SK-N-SH treated with all-trans-retinoic acid at 6 μM for 48 hours (cell line): Measurements from ENCODE around the gene CEP20.

Source experiments
- CSDC2 ChIP-seq: fragments of 250-450 bp; sonication (Bioruptor Pico); IDR thresholded peaks from 2 replicates; pipeline ENCODE4 v1.5.0; 2020; ENCODE audit warnings: mild to moderate bottlenecking, moderate library complexity
- ISL1 ChIP-seq: fragments of 250-450 bp; sonication (Bioruptor Pico); IDR thresholded peaks from 2 replicates; pipeline ENCODE4 v2.1.2; 2022; ENCODE audit warnings: mild to moderate bottlenecking, moderate library complexity
- OSR1 ChIP-seq: fragments of 250-450 bp; sonication (Bioruptor Pico); IDR thresholded peaks from 2 replicates; pipeline ENCODE4 v1.8.0; 2022; ENCODE audit warnings: moderate library complexity, mild to moderate bottlenecking, inconsistent platforms
- PPARA ChIP-seq: fragments of 250-450 bp; sonication (Bioruptor Pico); IDR thresholded peaks from 2 replicates; pipeline ENCODE4 v1.5.0; 2020; ENCODE audit warnings: mild to moderate bottlenecking, borderline replicate concordance
- RARB ChIP-seq: fragments of 250-450 bp; sonication (Bioruptor Pico); IDR thresholded peaks from 2 replicates; pipeline ENCODE4 v1.8.0; 2021; ENCODE audit warnings: mild to moderate bottlenecking, moderate library complexity
- SNAI2 ChIP-seq: fragments of 250-450 bp; sonication (Bioruptor Pico); IDR thresholded peaks from 2 replicates; pipeline ENCODE4 v1.5.0; 2020; ENCODE audit warnings: mild to moderate bottlenecking, moderate library complexity
- ZFP3 ChIP-seq: fragments of 250-450 bp; sonication (Bioruptor Pico); IDR thresholded peaks from 2 replicates; pipeline ENCODE4 v1.5.0; 2020; ENCODE audit warnings: mild to moderate bottlenecking, moderate library complexity
- ZNF565 ChIP-seq: fragments of 450-650 bp; formaldehyde crosslinking; conservative IDR thresholded peaks from 2 replicates; pipeline ENCODE4 v1.5.0; 2020; ENCODE audit warnings: low read depth, mild to moderate bottlenecking, moderate library complexity
- ZNF8 ChIP-seq: fragments of 450-650 bp; formaldehyde crosslinking; IDR thresholded peaks from 2 replicates; pipeline ENCODE4 v1.5.0; 2020; ENCODE audit warnings: mild to moderate bottlenecking, moderate library complexity
- TF ChIP-seq, protein P1 (sequence below): fragments of 250-450 bp; sonication (Bioruptor Pico); IDR thresholded peaks from 2 replicates; pipeline ENCODE4 v1.8.0; 2020; ENCODE audit warnings: mild to moderate bottlenecking, moderate library complexity, borderline replicate concordance
- TF ChIP-seq, protein P2 (sequence below): fragments of 250-450 bp; sonication (Bioruptor Pico); IDR thresholded peaks from 2 replicates; pipeline ENCODE4 v1.5.1; 2021; ENCODE audit warnings: mild to moderate bottlenecking, moderate library complexity
- TF ChIP-seq, protein P3 (sequence below): fragments of 250-450 bp; sonication (Bioruptor Pico); IDR thresholded peaks from 2 replicates; pipeline ENCODE4 v1.5.1; 2020; ENCODE audit warnings: low read depth, mild to moderate bottlenecking, moderate library complexity
- TF ChIP-seq, protein P4 (sequence below): fragments of 250-450 bp; sonication (Bioruptor Pico); IDR thresholded peaks from 2 replicates; pipeline ENCODE4 v1.8.0; 2021; ENCODE audit warnings: low read depth, mild to moderate bottlenecking, moderate library complexity, borderline replicate concordance

DNA sequence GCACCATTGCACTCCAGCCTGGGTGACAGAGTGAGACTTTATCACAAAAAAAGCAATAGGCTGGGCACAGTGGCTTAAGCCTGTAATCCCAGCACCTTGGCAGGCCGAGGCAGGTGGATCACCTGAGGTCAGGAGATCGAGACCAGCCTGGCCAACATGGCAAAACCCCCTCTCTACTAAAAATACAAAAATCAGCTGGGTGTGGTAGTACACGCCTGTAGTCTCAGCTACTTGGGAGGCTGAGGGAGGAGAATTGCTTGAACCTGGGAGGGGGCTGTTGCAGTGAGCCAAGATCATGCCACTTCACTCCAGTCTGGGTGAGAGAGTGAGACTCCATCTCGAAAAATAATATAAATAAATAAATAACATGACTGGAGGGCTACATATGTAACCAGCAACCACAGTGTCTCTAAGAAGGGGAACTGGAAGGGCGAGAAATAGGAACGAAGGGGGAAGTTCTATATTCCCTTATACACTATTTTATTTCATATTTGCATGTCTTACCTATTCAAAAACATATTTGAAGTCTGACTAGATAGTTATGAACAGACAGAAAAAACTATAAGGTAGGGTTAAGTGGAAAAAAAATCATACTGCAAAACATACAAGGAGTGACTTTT is 57.5 kb downstream of the CEP20 start:
- TF ChIP-seq ZNF8: no peak
- TF ChIP-seq ZFP3 (CRISPR knock-in tag): no peak
- TF ChIP-seq, protein P1, sequence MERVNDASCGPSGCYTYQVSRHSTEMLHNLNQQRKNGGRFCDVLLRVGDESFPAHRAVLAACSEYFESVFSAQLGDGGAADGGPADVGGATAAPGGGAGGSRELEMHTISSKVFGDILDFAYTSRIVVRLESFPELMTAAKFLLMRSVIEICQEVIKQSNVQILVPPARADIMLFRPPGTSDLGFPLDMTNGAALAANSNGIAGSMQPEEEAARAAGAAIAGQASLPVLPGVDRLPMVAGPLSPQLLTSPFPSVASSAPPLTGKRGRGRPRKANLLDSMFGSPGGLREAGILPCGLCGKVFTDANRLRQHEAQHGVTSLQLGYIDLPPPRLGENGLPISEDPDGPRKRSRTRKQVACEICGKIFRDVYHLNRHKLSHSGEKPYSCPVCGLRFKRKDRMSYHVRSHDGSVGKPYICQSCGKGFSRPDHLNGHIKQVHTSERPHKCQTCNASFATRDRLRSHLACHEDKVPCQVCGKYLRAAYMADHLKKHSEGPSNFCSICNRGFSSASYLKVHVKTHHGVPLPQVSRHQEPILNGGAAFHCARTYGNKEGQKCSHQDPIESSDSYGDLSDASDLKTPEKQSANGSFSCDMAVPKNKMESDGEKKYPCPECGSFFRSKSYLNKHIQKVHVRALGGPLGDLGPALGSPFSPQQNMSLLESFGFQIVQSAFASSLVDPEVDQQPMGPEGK: no peak
- no peak for TF ChIP-seq CSDC2 (CRISPR knock-in tag)
- TF ChIP-seq, protein P2, sequence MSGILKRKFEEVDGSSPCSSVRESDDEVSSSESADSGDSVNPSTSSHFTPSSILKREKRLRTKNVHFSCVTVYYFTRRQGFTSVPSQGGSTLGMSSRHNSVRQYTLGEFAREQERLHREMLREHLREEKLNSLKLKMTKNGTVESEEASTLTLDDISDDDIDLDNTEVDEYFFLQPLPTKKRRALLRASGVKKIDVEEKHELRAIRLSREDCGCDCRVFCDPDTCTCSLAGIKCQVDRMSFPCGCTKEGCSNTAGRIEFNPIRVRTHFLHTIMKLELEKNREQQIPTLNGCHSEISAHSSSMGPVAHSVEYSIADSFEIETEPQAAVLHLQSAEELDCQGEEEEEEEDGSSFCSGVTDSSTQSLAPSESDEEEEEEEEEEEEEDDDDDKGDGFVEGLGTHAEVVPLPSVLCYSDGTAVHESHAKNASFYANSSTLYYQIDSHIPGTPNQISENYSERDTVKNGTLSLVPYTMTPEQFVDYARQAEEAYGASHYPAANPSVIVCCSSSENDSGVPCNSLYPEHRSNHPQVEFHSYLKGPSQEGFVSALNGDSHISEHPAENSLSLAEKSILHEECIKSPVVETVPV: no peak
- TF ChIP-seq OSR1: no peak
- TF ChIP-seq, protein P3, sequence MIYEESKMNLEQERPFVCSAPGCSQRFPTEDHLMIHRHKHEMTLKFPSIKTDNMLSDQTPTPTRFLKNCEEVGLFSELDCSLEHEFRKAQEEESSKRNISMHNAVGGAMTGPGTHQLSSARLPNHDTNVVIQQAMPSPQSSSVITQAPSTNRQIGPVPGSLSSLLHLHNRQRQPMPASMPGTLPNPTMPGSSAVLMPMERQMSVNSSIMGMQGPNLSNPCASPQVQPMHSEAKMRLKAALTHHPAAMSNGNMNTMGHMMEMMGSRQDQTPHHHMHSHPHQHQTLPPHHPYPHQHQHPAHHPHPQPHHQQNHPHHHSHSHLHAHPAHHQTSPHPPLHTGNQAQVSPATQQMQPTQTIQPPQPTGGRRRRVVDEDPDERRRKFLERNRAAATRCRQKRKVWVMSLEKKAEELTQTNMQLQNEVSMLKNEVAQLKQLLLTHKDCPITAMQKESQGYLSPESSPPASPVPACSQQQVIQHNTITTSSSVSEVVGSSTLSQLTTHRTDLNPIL (CRISPR knock-in tag): no peak
- TF ChIP-seq, protein P4, sequence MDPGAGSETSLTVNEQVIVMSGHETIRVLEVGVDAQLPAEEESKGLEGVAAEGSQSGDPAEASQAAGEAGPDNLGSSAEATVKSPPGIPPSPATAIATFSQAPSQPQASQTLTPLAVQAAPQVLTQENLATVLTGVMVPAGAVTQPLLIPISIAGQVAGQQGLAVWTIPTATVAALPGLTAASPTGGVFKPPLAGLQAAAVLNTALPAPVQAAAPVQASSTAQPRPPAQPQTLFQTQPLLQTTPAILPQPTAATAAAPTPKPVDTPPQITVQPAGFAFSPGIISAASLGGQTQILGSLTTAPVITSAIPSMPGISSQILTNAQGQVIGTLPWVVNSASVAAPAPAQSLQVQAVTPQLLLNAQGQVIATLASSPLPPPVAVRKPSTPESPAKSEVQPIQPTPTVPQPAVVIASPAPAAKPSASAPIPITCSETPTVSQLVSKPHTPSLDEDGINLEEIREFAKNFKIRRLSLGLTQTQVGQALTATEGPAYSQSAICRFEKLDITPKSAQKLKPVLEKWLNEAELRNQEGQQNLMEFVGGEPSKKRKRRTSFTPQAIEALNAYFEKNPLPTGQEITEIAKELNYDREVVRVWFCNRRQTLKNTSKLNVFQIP: no peak
- no peak for TF ChIP-seq RARB
- TF ChIP-seq ZNF565 (CRISPR knock-in tag): no peak
- TF ChIP-seq ISL1 (CRISPR knock-in tag): no peak
- TF ChIP-seq SNAI2 (CRISPR knock-in tag): no peak
- no peak for TF ChIP-seq PPARA (CRISPR knock-in tag)
